DOHH2 (cell line): ENCODE results near the gene GPR85.

Experiments used
- H3F3A ChIP-seq: fragments of 200-600 bp; sonication (generic), shearing (Covaris generic); 2 replicates; pipeline ENCODE4 v1.6.0; 2016; ENCODE audit warnings: antibody characterized with exemption, mild to moderate bottlenecking; ENCODE audit not compliant: control insufficient read depth, insufficient read depth
- H3K27ac ChIP-seq: fragments of 200-600 bp; sonication (generic); 2 replicates; pipeline ENCODE4 v1.5.1; 2014; ENCODE audit warnings: low read depth, mild to moderate bottlenecking, low read length, moderate library complexity
- H3K27me3 ChIP-seq: fragments of 200-600 bp; sonication (generic); 2 replicates; pipeline ENCODE4 v1.6.1; 2014; ENCODE audit warnings: mild to moderate bottlenecking, low read length, mixed read lengths; ENCODE audit not compliant: control insufficient read depth
- H3K36me3 ChIP-seq: fragments of 200-600 bp; sonication (generic); 2 replicates; pipeline ENCODE4 v1.6.1; 2014; ENCODE audit warnings: mild to moderate bottlenecking, low read length, moderate library complexity, mixed read lengths; ENCODE audit not compliant: control insufficient read depth
- H3K4me1 ChIP-seq: fragments of 200-600 bp; sonication (generic); 2 replicates; pipeline ENCODE4 v1.6.1; 2014; ENCODE audit warnings: mild to moderate bottlenecking, low read length, mixed read lengths; ENCODE audit not compliant: control insufficient read depth
- H3K4me2 ChIP-seq: fragments of 200-600 bp; sonication (generic); 2 replicates; pipeline ENCODE4 v1.6.0; 2014; ENCODE audit warnings: mild to moderate bottlenecking, low read length, moderate library complexity
- H3K4me3 ChIP-seq: fragments of 200-600 bp; sonication (generic); 2 replicates; pipeline ENCODE4 v1.5.1; 2014; ENCODE audit warnings: mild to moderate bottlenecking, low read length, mixed read lengths
- H3K79me2 ChIP-seq: fragments of 200-600 bp; sonication (generic); 2 replicates; pipeline ENCODE4 v1.6.1; 2014; ENCODE audit warnings: mild to moderate bottlenecking, low read length, mixed read lengths; ENCODE audit not compliant: control insufficient read depth
- H3K9me2 ChIP-seq: fragments of 200-600 bp; sonication (generic); replicated peaks from 2 replicates; pipeline ENCODE4 v1.6.1; 2014; ENCODE audit warnings: mild to moderate bottlenecking, low read length, mixed read lengths; ENCODE audit not compliant: control insufficient read depth
- H3K9me3 ChIP-seq: fragments of 200-600 bp; sonication (generic); 2 replicates; pipeline ENCODE4 v1.6.1; 2014; ENCODE audit warnings: antibody characterized with exemption, low read length, mixed read lengths; ENCODE audit not compliant: control insufficient read depth, insufficient read depth
- H4K20me1 ChIP-seq: fragments of 200-600 bp; sonication (generic); 2 replicates; pipeline ENCODE4 v1.6.0; 2014; ENCODE audit warnings: low read depth, mild to moderate bottlenecking, antibody characterized with exemption, low read length, moderate library complexity; ENCODE audit not compliant: control insufficient read depth, insufficient read depth
- EZH2phosphoT487 ChIP-seq: fragments of 200-600 bp; sonication (generic); IDR thresholded peaks from 2 replicates; pipeline ENCODE4 v1.6.1; 2017; ENCODE audit warnings: borderline replicate concordance, mild to moderate bottlenecking, antibody characterized with exemption, low read length, moderate library complexity, mixed read lengths
- TF ChIP-seq, protein P1 (sequence below): fragments of 200-600 bp; sonication (generic); IDR thresholded peaks from one replicate; pipeline ENCODE4 v1.5.1; 2014; ENCODE audit warnings: antibody characterized with exemption, mild to moderate bottlenecking, low read depth, low read length; ENCODE audit not compliant: poor library complexity, severe bottlenecking

Gene GPR85, protein sequence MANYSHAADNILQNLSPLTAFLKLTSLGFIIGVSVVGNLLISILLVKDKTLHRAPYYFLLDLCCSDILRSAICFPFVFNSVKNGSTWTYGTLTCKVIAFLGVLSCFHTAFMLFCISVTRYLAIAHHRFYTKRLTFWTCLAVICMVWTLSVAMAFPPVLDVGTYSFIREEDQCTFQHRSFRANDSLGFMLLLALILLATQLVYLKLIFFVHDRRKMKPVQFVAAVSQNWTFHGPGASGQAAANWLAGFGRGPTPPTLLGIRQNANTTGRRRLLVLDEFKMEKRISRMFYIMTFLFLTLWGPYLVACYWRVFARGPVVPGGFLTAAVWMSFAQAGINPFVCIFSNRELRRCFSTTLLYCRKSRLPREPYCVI

DNA sequence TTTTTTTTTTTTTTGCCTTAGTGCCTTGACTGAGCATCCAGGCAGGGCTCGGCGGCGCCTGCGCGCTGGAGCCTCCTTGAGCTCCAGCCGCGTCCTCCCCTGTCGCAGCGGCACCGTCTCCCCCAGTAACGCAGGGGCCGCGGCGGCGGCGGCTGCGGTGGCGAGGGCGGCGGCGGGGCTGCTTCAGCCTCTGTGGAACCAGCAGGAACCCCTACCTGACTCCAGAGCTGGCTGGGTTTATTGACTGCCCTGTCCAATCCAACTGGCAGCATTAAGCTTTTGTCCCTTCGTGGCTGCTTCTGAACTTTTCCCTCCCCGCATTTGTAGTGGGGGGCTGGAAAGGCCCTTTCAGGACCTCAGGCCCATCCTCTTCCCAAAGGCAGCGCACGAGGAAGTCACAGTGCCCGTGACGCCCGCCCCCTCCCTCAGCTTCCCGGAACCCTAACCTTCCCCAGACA lies at the start of gene GPR85:
TSS of gene GPR85 (minus strand) at position 397 of the 458 bp plus-strand sequence. CDS start 2,106 bp downstream, outside the sequence.
- no peaks in the 10 kb centered on the region for H3K9me3 ChIP-seq
- H4K20me1 ChIP-seq = no peaks in the 10 kb centered on the region
- H3K27ac ChIP-seq = no peak within 1 kb of the TSS
- H3K4me3 ChIP-seq = no peak within 1 kb of the TSS
- no peaks in the 10 kb centered on the region for H3K36me3 ChIP-seq
- TF ChIP-seq, protein P1, sequence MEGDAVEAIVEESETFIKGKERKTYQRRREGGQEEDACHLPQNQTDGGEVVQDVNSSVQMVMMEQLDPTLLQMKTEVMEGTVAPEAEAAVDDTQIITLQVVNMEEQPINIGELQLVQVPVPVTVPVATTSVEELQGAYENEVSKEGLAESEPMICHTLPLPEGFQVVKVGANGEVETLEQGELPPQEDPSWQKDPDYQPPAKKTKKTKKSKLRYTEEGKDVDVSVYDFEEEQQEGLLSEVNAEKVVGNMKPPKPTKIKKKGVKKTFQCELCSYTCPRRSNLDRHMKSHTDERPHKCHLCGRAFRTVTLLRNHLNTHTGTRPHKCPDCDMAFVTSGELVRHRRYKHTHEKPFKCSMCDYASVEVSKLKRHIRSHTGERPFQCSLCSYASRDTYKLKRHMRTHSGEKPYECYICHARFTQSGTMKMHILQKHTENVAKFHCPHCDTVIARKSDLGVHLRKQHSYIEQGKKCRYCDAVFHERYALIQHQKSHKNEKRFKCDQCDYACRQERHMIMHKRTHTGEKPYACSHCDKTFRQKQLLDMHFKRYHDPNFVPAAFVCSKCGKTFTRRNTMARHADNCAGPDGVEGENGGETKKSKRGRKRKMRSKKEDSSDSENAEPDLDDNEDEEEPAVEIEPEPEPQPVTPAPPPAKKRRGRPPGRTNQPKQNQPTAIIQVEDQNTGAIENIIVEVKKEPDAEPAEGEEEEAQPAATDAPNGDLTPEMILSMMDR = no peak
- TF ChIP-seq EZH2phosphoT487 = no peak
- H3F3A ChIP-seq = no peaks in the 10 kb centered on the region
- H3K79me2 ChIP-seq = no peaks in the 10 kb centered on the region
- H3K27me3 ChIP-seq = no peaks in the 10 kb centered on the region
- H3K4me1 ChIP-seq = peaks cover 5% of the 10 kb centered on the region; the same call in 1 of the 2 replicates
- no peak within 1 kb of the TSS for H3K4me2 ChIP-seq
- no peaks in the 10 kb centered on the region for H3K9me2 ChIP-seq

DNA sequence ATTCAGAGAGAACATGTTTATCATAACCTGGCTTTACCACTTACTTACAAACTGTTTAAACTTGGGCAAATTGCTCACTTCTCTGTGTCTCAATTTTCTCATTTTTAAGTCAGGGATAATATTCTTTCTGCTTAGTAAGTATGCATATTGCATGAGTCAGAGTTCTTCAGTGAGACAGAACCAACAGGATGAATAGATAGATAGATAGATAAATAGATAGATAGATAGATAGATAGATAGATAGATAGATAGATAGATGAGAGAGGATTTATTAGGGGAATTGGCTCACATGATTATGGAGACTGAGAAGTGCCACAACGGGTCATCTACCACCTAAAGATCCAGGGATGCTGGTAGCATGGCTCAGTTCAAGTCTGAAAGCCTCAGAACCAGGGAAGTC lies 47.4 kb upstream of the GPR85 start:
- Histone ChIP-seq H3K9me3 (no peaks in the 10 kb centered on the region; the same call in 1 of the 2 replicates), H3F3A (no peaks in the 10 kb centered on the region), H4K20me1 (no peaks in the 10 kb centered on the region), H3K36me3 (no peaks in the 10 kb centered on the region), H3K4me3 (no peak overlapping the region), H3K79me2 (no peaks in the 10 kb centered on the region), H3K4me1 (no peaks in the 10 kb centered on the region), H3K4me2 (no peak overlapping the region), H3K9me2 (no peaks in the 10 kb centered on the region), H3K27ac (no peak overlapping the region), H3K27me3 (no peaks in the 10 kb centered on the region)
- TF ChIP-seq, protein P1 = no peak
- TF ChIP-seq EZH2phosphoT487 = no peak

DNA sequence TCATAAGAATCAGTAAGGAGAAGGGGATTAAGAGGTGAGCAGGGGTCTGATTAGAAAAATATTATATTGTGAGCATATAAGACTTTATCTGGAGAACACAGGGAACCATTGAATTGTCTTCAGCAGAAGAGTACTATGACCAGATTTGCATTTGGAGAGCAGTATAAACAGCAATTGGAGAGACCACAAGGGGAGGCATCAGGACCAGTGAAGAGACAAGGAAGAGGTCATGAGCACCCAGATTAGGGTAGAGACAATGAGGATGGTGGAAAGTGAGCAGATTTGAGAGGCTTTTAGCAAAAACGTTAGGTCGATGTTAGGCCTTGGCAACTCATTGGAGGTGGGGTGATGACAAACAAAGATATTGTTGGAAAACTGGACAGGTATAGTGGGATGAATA lies 44.7 kb upstream of the GPR85 start:
- TF ChIP-seq EZH2phosphoT487 = no peak
- TF ChIP-seq, protein P1 = no peak
- Histone ChIP-seq H3K27ac (no peak overlapping the region), H3K27me3 (no peaks in the 10 kb centered on the region), H3K4me3 (no peak overlapping the region), H3K4me1 (no peaks in the 10 kb centered on the region), H3K79me2 (no peaks in the 10 kb centered on the region), H3F3A (no peaks in the 10 kb centered on the region), H4K20me1 (no peaks in the 10 kb centered on the region), H3K9me3 (no peaks in the 10 kb centered on the region), H3K9me2 (no peaks in the 10 kb centered on the region), H3K36me3 (no peaks in the 10 kb centered on the region), H3K4me2 (no peak overlapping the region)
